RWPE2 (cell line): ENCODE measurements around the gene TMEM128.
"Not testable (repeated sequence)": the region's sequence is repeated elsewhere in the genome, so short reads cannot be mapped to it uniquely, and the experiment has no call there.

Experiments
- ATAC-seq: fragments of 200-7000 bp; cut with Tn5 transposase; 3 replicates; pipeline ENCODE4 v1.9.1; 2021; ENCODE audit warnings: low read depth
- DNase-seq: peaks from one replicate; pipeline ENCODE4 v3.0.0-alpha.2; 2020; ENCODE audit warnings: low spot score
- H3K27ac ChIP-seq: fragments of 450-650 bp; 2 replicates; pipeline ENCODE4 v1.5.1; 2017; ENCODE audit warnings: mild to moderate bottlenecking; ENCODE audit not compliant: poor library complexity, severe bottlenecking
- H3K27me3 ChIP-seq: fragments of 250-450 bp; sonication (Bioruptor Pico); 2 replicates; pipeline ENCODE4 v1.5.1; 2021; ENCODE audit warnings: mild to moderate bottlenecking, moderate library complexity; ENCODE audit not compliant: insufficient read depth, poor library complexity, severe bottlenecking
- H3K36me3 ChIP-seq: fragments of 250-450 bp; sonication (Bioruptor Pico); 2 replicates; pipeline ENCODE4 v1.5.1; 2020; ENCODE audit warnings: low read depth, mild to moderate bottlenecking, moderate library complexity
- H3K4me1 ChIP-seq: fragments of 250-450 bp; sonication (Bioruptor Pico); 2 replicates; pipeline ENCODE4 v1.5.1; 2021; ENCODE audit warnings: mild to moderate bottlenecking, moderate library complexity; ENCODE audit not compliant: insufficient read depth, poor library complexity, severe bottlenecking
- H3K4me3 ChIP-seq: fragments of 250-450 bp; sonication (Bioruptor Pico); 2 replicates; pipeline ENCODE4 v1.5.1; 2021; ENCODE audit warnings: mild to moderate bottlenecking, moderate library complexity; ENCODE audit not compliant: severe bottlenecking
- H3K9me3 ChIP-seq: fragments of 250-450 bp; sonication (Bioruptor Pico); 2 replicates; pipeline ENCODE4 v1.5.1; 2021; ENCODE audit warnings: mild to moderate bottlenecking, moderate library complexity; ENCODE audit not compliant: severe bottlenecking
- CTCF ChIP-seq: fragments of 450-650 bp; IDR thresholded peaks from one replicate; pipeline ENCODE4 v1.5.1; 2017; ENCODE audit warnings: mild to moderate bottlenecking, moderate library complexity; ENCODE audit not compliant: poor library complexity, severe bottlenecking

Gene TMEM128

GRCh38 chr4:4202510-4202909, 45.5 kb downstream of the TMEM128 start:
- no peak for TF ChIP-seq CTCF
- ATAC-seq (no peak), DNase-seq (no peak)
- H3K36me3 ChIP-seq, result no peaks in the 10 kb centered on the region
- H3K4me3 ChIP-seq, result no peak overlapping the region
- H3K9me3 ChIP-seq, result no peaks in the 10 kb centered on the region
- no peaks in the 10 kb centered on the region for H3K4me1 ChIP-seq
- peaks cover 5% of the 10 kb centered on the region for H3K27me3 ChIP-seq
- no peak overlapping the region for H3K27ac ChIP-seq

GRCh38 chr4:4200624-4201023, 47.4 kb downstream of the TMEM128 start:
- DNase-seq, result no peak
- no peaks in the 10 kb centered on the region for H3K9me3 ChIP-seq
- H3K27me3 ChIP-seq, result no peaks in the 10 kb centered on the region
- no peak for ATAC-seq
- H3K27ac ChIP-seq, result no peak overlapping the region
- no peak for TF ChIP-seq CTCF
- H3K36me3 ChIP-seq, result no peaks in the 10 kb centered on the region
- H3K4me3 ChIP-seq, result no peak overlapping the region
- no peaks in the 10 kb centered on the region for H3K4me1 ChIP-seq

GRCh38 chr4:4195354-4195753, 52.7 kb downstream of the TMEM128 start:
- Histone ChIP-seq H3K36me3 (no peaks in the 10 kb centered on the region), H3K9me3 (no peaks in the 10 kb centered on the region), H3K27me3 (no peaks in the 10 kb centered on the region), H3K27ac (no peak overlapping the region), H3K4me1 (no peaks in the 10 kb centered on the region), H3K4me3 (no peak overlapping the region)
- TF ChIP-seq CTCF, result no peak
- DNase-seq (no peak), ATAC-seq (no peak)

- not testable (repeated sequence) for H3K9me3 ChIP-seq, H3K4me3 ChIP-seq, H3K27me3 ChIP-seq, H3K4me1 ChIP-seq, DNase-seq, H3K27ac ChIP-seq, H3K36me3 ChIP-seq, ATAC-seq
These were observed 59.5 kb downstream of the TMEM128 start for GRCh38 chr4:4188557-4188956.
